Neural progenitor cell (in vitro differentiated cells): ENCODE measurements around the gene CTIF.

Experiments used
- EZH2 ChIP-seq: fragments of 200-600 bp; sonication (generic); IDR thresholded peaks from 2 replicates; pipeline ENCODE4 v1.6.1; 2017; ENCODE audit warnings: antibody characterized with exemption, mild to moderate bottlenecking, moderate library complexity
- EZH2phosphoT487 ChIP-seq: fragments of 200-600 bp; sonication (generic); IDR thresholded peaks from 2 replicates; pipeline ENCODE4 v1.6.1; 2017; ENCODE audit warnings: antibody characterized with exemption
- TF ChIP-seq, protein P1 (sequence below): fragments of 200-600 bp; sonication (generic); IDR thresholded peaks from 2 replicates; pipeline ENCODE4 v1.5.1; 2017; ENCODE audit warnings: antibody characterized with exemption, mild to moderate bottlenecking

DNA sequence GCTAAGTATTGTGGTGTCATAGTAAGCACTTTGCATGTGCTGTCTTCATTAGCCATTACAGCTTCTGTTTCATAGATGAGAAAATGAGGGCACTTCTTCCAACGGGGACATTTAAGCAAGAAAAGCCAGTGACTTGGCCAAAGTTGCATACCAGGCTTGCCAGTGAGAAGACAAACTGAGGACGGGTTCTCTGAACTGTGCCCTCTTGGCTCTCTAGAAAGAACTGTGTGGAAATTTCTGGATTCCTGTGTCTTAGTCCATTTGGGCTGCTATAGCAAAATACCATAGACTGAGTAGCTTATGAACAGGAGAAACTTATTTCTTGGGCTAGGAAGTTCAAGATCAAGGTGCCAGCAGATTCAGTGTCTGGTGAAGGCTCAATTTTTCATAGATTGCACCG lies 13.3 kb downstream of the CTIF start:
- TF ChIP-seq, protein P1, sequence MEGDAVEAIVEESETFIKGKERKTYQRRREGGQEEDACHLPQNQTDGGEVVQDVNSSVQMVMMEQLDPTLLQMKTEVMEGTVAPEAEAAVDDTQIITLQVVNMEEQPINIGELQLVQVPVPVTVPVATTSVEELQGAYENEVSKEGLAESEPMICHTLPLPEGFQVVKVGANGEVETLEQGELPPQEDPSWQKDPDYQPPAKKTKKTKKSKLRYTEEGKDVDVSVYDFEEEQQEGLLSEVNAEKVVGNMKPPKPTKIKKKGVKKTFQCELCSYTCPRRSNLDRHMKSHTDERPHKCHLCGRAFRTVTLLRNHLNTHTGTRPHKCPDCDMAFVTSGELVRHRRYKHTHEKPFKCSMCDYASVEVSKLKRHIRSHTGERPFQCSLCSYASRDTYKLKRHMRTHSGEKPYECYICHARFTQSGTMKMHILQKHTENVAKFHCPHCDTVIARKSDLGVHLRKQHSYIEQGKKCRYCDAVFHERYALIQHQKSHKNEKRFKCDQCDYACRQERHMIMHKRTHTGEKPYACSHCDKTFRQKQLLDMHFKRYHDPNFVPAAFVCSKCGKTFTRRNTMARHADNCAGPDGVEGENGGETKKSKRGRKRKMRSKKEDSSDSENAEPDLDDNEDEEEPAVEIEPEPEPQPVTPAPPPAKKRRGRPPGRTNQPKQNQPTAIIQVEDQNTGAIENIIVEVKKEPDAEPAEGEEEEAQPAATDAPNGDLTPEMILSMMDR: no peak
- no peak for TF ChIP-seq EZH2
- no peak for TF ChIP-seq EZH2phosphoT487
